Activated B cell treated with CpG ODN at 0.5 μM for 24 hours (primary cell): ENCODE data around the gene FBXL13. TPM values are rescaled to one million over a fixed set of nuclear protein-coding genes. Genes with fewer than 3 reads are reported as not detected.

Source experiments
- ATAC-seq: fragments of 200-7000 bp; cut with Tn5 transposase; one replicate; pipeline ENCODE4 v1.10.0; 2021; ENCODE audit warnings: low read depth, mild to moderate bottlenecking, moderate library complexity
- CTCF ChIA-PET: fragments of 350-600 bp; sonication (Branson Sonifier 250); formaldehyde crosslinking; loops from one replicate; lab custom pipeline; 2021; ENCODE audit warnings: antibody characterized with exemption; lab: Charles Lee
- POLR2A ChIA-PET: fragments of 350-600 bp; sonication (Branson Sonifier 250); formaldehyde crosslinking; loops from one replicate; lab custom pipeline; 2021; ENCODE audit warnings: antibody characterized with exemption; lab: Charles Lee
- DNase-seq: peaks from one replicate; pipeline ENCODE4 v3.0.0; 2022
- H3K27ac Mint-ChIP-seq: one replicate; pipeline ENCODE4 v1.8.0; 2020; ENCODE audit warnings: mixed read lengths
- H3K27me3 Mint-ChIP-seq: one replicate; pipeline ENCODE4 v1.8.0; 2021; ENCODE audit warnings: mixed read lengths
- H3K36me3 Mint-ChIP-seq: one replicate; pipeline ENCODE4 v1.8.0; 2021; ENCODE audit warnings: low read depth, mixed read lengths
- H3K4me1 Mint-ChIP-seq: one replicate; pipeline ENCODE4 v1.8.0; 2021; ENCODE audit warnings: mixed read lengths
- H3K4me3 Mint-ChIP-seq: one replicate; pipeline ENCODE4 v1.8.0; 2020; ENCODE audit warnings: mild to moderate bottlenecking, mixed read lengths
- H3K9me3 Mint-ChIP-seq: one replicate; pipeline ENCODE4 v1.8.0; 2020; ENCODE audit warnings: mixed read lengths
- CTCF ChIP-seq: fragments of 200-600 bp; IDR thresholded peaks from one replicate; pipeline ENCODE4 v1.8.0; 2022; ENCODE audit warnings: antibody characterized with exemption, mild to moderate bottlenecking
- intact Hi-C: fragments of 100-400 bp; cut with micrococcal nuclease; formaldehyde crosslinking; loops from one replicate; pipeline ENCODE4 v1.15.1; 2024
- total RNA-seq: library from RNA; stranded (reverse); gene quantifications from 2 replicates; pipeline ENCODE4 v1.2.3, GENCODE V29; 2022

FBXL13 gene
- total RNA-seq, 1 donor from 2014 or later = 2.9 TPM

GRCh38 chr7:102942181-102942866 lies 132.3 kb downstream of the FBXL13 start:
- intact Hi-C loops = no loop called here
- no peak overlapping the region for H3K27ac Mint-ChIP-seq
- ATAC-seq = no peak

GRCh38 chr7:102938679-102939078 lies 135.9 kb downstream of the FBXL13 start:
- CTCF ChIA-PET = no interaction called here
- intact Hi-C loops = no loop called here
- no peak for TF ChIP-seq CTCF
- ATAC-seq = no peak
- no peak overlapping the region for H3K4me3 Mint-ChIP-seq
- no peaks in the 10 kb centered on the region for H3K4me1 Mint-ChIP-seq
- H3K9me3 Mint-ChIP-seq = no peaks in the 10 kb centered on the region
- H3K27ac Mint-ChIP-seq = no peak overlapping the region
- H3K27me3 Mint-ChIP-seq = no peaks in the 10 kb centered on the region
- POLR2A ChIA-PET = no interaction called here
- no peak for DNase-seq
- no peaks in the 10 kb centered on the region for H3K36me3 Mint-ChIP-seq

More at GRCh38 chr7:102942181-102942866, 132.3 kb downstream of the FBXL13 start:
- DNase-seq = no peak
- ChIA-PET POLR2A (no interaction called here), CTCF (no interaction called here)
- Mint-ChIP-seq H3K36me3 (no peaks in the 10 kb centered on the region), H3K4me3 (no peak overlapping the region), H3K9me3 (no peaks in the 10 kb centered on the region), H3K27me3 (peaks cover 3% of the 10 kb centered on the region), H3K4me1 (no peaks in the 10 kb centered on the region)
- no peak for TF ChIP-seq CTCF

GRCh38 chr7:102935450-102936115 lies 139.0 kb downstream of the FBXL13 start:
- Mint-ChIP-seq H3K4me1 (no peaks in the 10 kb centered on the region), H3K9me3 (no peaks in the 10 kb centered on the region), H3K4me3 (no peak overlapping the region), H3K27me3 (no peaks in the 10 kb centered on the region), H3K36me3 (no peaks in the 10 kb centered on the region), H3K27ac (no peak overlapping the region)
- ChIA-PET POLR2A (no interaction called here), CTCF (no interaction called here)
- intact Hi-C loops = no loop called here
- TF ChIP-seq CTCF = no peak
- ATAC-seq (no peak), DNase-seq (no peak)

GRCh38 chr7:102934701-102935100 lies 139.9 kb downstream of the FBXL13 start:
- Mint-ChIP-seq H3K27ac (no peak overlapping the region), H3K4me1 (no peaks in the 10 kb centered on the region), H3K4me3 (no peak overlapping the region), H3K36me3 (no peaks in the 10 kb centered on the region), H3K27me3 (no peaks in the 10 kb centered on the region), H3K9me3 (no peaks in the 10 kb centered on the region)
- no peak for TF ChIP-seq CTCF
- DNase-seq (no peak), ATAC-seq (no peak)
- POLR2A ChIA-PET = no interaction called here
- CTCF ChIA-PET = no interaction called here
- intact Hi-C loops = no loop called here

GRCh38 chr7:102934239-102934638 lies 140.4 kb downstream of the FBXL13 start:
- Mint-ChIP-seq H3K27me3 (no peaks in the 10 kb centered on the region), H3K36me3 (no peaks in the 10 kb centered on the region), H3K4me3 (no peak overlapping the region), H3K4me1 (no peaks in the 10 kb centered on the region), H3K9me3 (no peaks in the 10 kb centered on the region), H3K27ac (no peak overlapping the region)
- ChIA-PET POLR2A (no interaction called here), CTCF (no interaction called here)
- no peak for TF ChIP-seq CTCF
- DNase-seq (no peak), ATAC-seq (no peak)
- intact Hi-C loops = no loop called here
